H9 (cell line): ENCODE data around the gene ITGAX. TPM values are rescaled to one million over a fixed set of nuclear protein-coding genes. Genes with fewer than 3 reads are reported as not detected.

ENCODE experiments used
- DNase-seq: peaks from one replicate; pipeline ENCODE4 v3.0.0-alpha.2; 2017
- H2AFZ ChIP-seq: one replicate; pipeline ENCODE4 v1.6.1; 2013; ENCODE audit warnings: mild to moderate bottlenecking, low read length, control low read depth, moderate library complexity
- H2AK5ac ChIP-seq: 2 replicates; pipeline ENCODE4 v1.6.1; 2013; ENCODE audit warnings: low read length, control low read depth, mixed read lengths; ENCODE audit not compliant: insufficient read length
- H2BK120ac ChIP-seq: one replicate; pipeline ENCODE4 v1.6.1; 2013; ENCODE audit warnings: low read depth, mild to moderate bottlenecking, low read length, control low read depth, inconsistent platforms; ENCODE audit not compliant: poor library complexity, severe bottlenecking
- H2BK12ac ChIP-seq: 2 replicates; pipeline ENCODE4 v1.6.1; 2013; ENCODE audit warnings: low read length, control low read depth, mixed read lengths, low read depth; ENCODE audit not compliant: insufficient read length
- H2BK15ac ChIP-seq: 2 replicates; pipeline ENCODE4 v1.6.1; 2013; ENCODE audit warnings: low read depth, low read length, control low read depth
- H2BK20ac ChIP-seq: one replicate; pipeline ENCODE4 v1.6.1; 2013; ENCODE audit warnings: low read depth, mild to moderate bottlenecking, low read length, control low read depth, inconsistent platforms; ENCODE audit not compliant: poor library complexity, severe bottlenecking
- H2BK5ac ChIP-seq: 2 replicates; pipeline ENCODE4 v1.6.1; 2013; ENCODE audit warnings: low read length, control low read depth, mixed read lengths; ENCODE audit not compliant: insufficient read length
- H3K14ac ChIP-seq: 2 replicates; pipeline ENCODE4 v1.6.1; 2013; ENCODE audit warnings: low read length, control low read depth; ENCODE audit not compliant: insufficient read depth
- H3K18ac ChIP-seq: 2 replicates; pipeline ENCODE4 v1.6.1; 2013; ENCODE audit warnings: low read depth, mild to moderate bottlenecking, mixed read lengths, low read length, control low read depth; ENCODE audit not compliant: insufficient read length
- H3K23ac ChIP-seq: 2 replicates; pipeline ENCODE4 v1.6.1; 2013; ENCODE audit warnings: low read length, control low read depth, mixed read lengths, low read depth; ENCODE audit not compliant: insufficient read length
- H3K23me2 ChIP-seq: 2 replicates; pipeline ENCODE4 v1.6.1; 2013; ENCODE audit warnings: low read depth, mild to moderate bottlenecking, mixed read lengths, low read length, control low read depth; ENCODE audit not compliant: insufficient read length, poor library complexity, severe bottlenecking
- H3K27ac ChIP-seq: 2 replicates; pipeline ENCODE4 v1.5.1; 2013; ENCODE audit warnings: low read length, control low read depth, mixed read lengths, low read depth; ENCODE audit not compliant: insufficient read length
- H3K27me3 ChIP-seq: 2 replicates; pipeline ENCODE4 v1.6.1; 2013; ENCODE audit warnings: low read length, control low read depth, inconsistent platforms; ENCODE audit not compliant: insufficient read depth
- H3K4ac ChIP-seq: 2 replicates; pipeline ENCODE4 v1.6.1; 2013; ENCODE audit warnings: low read depth, mild to moderate bottlenecking, control low read depth, inconsistent platforms, low read length, moderate library complexity
- H3K4me1 ChIP-seq: 2 replicates; pipeline ENCODE4 v1.6.1; 2013; ENCODE audit warnings: low read length, control low read depth, inconsistent platforms; ENCODE audit not compliant: insufficient read depth
- H3K4me2 ChIP-seq: 2 replicates; pipeline ENCODE4 v1.6.1; 2013; ENCODE audit warnings: low read length, control low read depth, mixed read lengths; ENCODE audit not compliant: insufficient read length, insufficient read depth
- H3K56ac ChIP-seq: 2 replicates; pipeline ENCODE4 v1.6.1; 2013; ENCODE audit warnings: low read depth, mild to moderate bottlenecking, mixed read lengths, low read length, control low read depth; ENCODE audit not compliant: insufficient read length
- H3K79me1 ChIP-seq: 2 replicates; pipeline ENCODE4 v1.6.1; 2013; ENCODE audit warnings: low read depth, mild to moderate bottlenecking, moderate library complexity, low read length, control low read depth, inconsistent platforms; ENCODE audit not compliant: insufficient read depth, poor library complexity, severe bottlenecking
- H3K79me2 ChIP-seq: 2 replicates; pipeline ENCODE4 v1.6.1; 2013; ENCODE audit warnings: low read length, control low read depth, inconsistent platforms; ENCODE audit not compliant: insufficient read depth
- H3K9ac ChIP-seq: 2 replicates; pipeline ENCODE4 v1.6.1; 2013; ENCODE audit warnings: low read length, control low read depth, mixed read lengths; ENCODE audit not compliant: insufficient read length; ENCODE audit errors: extremely low read depth
- H3K9me3 ChIP-seq: one replicate; pipeline ENCODE4 v1.6.1; 2013; ENCODE audit warnings: low read depth, low read length, inconsistent platforms; ENCODE audit not compliant: control insufficient read depth
- H3T11ph ChIP-seq: one replicate; pipeline ENCODE4 v1.6.1; 2013; ENCODE audit warnings: mild to moderate bottlenecking, low read length, control low read depth, inconsistent platforms
- H4K20me1 ChIP-seq: one replicate; pipeline ENCODE4 v1.6.1; 2013; ENCODE audit not compliant: control insufficient read depth, insufficient read length, insufficient read depth
- H4K5ac ChIP-seq: 2 replicates; pipeline ENCODE4 v1.6.1; 2013; ENCODE audit warnings: low read depth, mild to moderate bottlenecking, mixed read lengths, low read length, control low read depth; ENCODE audit not compliant: insufficient read length
- H4K8ac ChIP-seq: replicated peaks from 2 replicates; pipeline ENCODE4 v1.6.1; 2013; ENCODE audit warnings: low read length, control low read depth, mixed read lengths, low read depth; ENCODE audit not compliant: insufficient read length
- H4K91ac ChIP-seq: 2 replicates; pipeline ENCODE4 v1.6.1; 2013; ENCODE audit warnings: low read depth, mild to moderate bottlenecking, moderate library complexity, mixed read lengths, low read length, control low read depth; ENCODE audit not compliant: insufficient read length
- H3K27ac Mint-ChIP-seq, 3 experiments: 2 replicates in 2 of 3; 3 replicates in 1 of 3; pipeline ENCODE4 v1.8.0; 2020 to 2021; ENCODE audit warnings: mixed read lengths in 3 of 3, mild to moderate bottlenecking in 1 of 3, moderate library complexity in 1 of 3
- H3K27me3 Mint-ChIP-seq: 2 replicates; pipeline ENCODE4 v1.8.0; 2021; ENCODE audit warnings: low read depth, mild to moderate bottlenecking, moderate library complexity, mixed read lengths
- H3K36me3 Mint-ChIP-seq, 3 experiments: 2 replicates in 2 of 3; 3 replicates in 1 of 3; pipeline ENCODE4 v1.8.0; 2020 to 2021; ENCODE audit warnings: low read depth in 3 of 3, mixed read lengths in 3 of 3; ENCODE audit not compliant: insufficient read depth in 1 of 3
- H3K4me1 Mint-ChIP-seq, 2 experiments: 2 replicates each; pipeline ENCODE4 v1.8.0; 2020; ENCODE audit warnings: mixed read lengths in 2 of 2
- H3K4me3 Mint-ChIP-seq, 2 experiments: 2 replicates in 1 of 2; 3 replicates in 1 of 2; pipeline ENCODE4 v1.8.0; 2020 to 2021; ENCODE audit warnings: mild to moderate bottlenecking in 2 of 2, mixed read lengths in 2 of 2, moderate library complexity in 1 of 2
- H3K9me3 Mint-ChIP-seq, 2 experiments: 2 replicates in 1 of 2; 3 replicates in 1 of 2; pipeline ENCODE4 v1.8.0; 2020; ENCODE audit warnings: mild to moderate bottlenecking in 2 of 2, mixed read lengths in 2 of 2, moderate library complexity in 1 of 2
- CTCF ChIP-seq: fragments of 200-600 bp; sonication (generic); conservative IDR thresholded peaks from 3 replicates; pipeline ENCODE4 v1.8.0; 2021; ENCODE audit warnings: antibody characterized with exemption, mild to moderate bottlenecking
- WGBS: extraction: QIAGEN DNeasy Blood & Tissue Kit; methylation state at CpG from one replicate; pipeline ENCODE4 v1.1.7; 2013; ENCODE audit warnings: missing lambda C conversion rate, low lambda C conversion rate, mixed read lengths; ENCODE audit not compliant: insufficient read length; ENCODE audit errors: extremely low coverage; 5-methylcytosine and 5-hydroxymethylcytosine counted together
- total RNA-seq: library from RNA; stranded (reverse); gene quantifications from 2 replicates; pipeline ENCODE4 v1.2.1, GENCODE V29; 2021

ITGAX gene
- total RNA-seq, 1 experiment from 2014 or later: 0.28 TPM

- Histone ChIP-seq H3K27ac (no peak overlapping the region), H2BK20ac (no peak overlapping the region), H3T11ph (no peak overlapping the region), H3K9ac (no peak overlapping the region), H3K4me2 (no peak overlapping the region), H4K8ac (no peak overlapping the region), H3K14ac (no peak overlapping the region), H2AFZ (no peak overlapping the region), H3K79me2 (no peaks in the 10 kb centered on the region), H2BK5ac (no peak overlapping the region), H4K20me1 (no peaks in the 10 kb centered on the region), H3K23ac (no peak overlapping the region), H3K4me1 (no peaks in the 10 kb centered on the region), H4K91ac (no peak overlapping the region), H2AK5ac (no peak overlapping the region), H3K23me2 (no peaks in the 10 kb centered on the region), H4K5ac (no peak overlapping the region), H3K4ac (no peak overlapping the region), H2BK12ac (no peak overlapping the region), H3K18ac (no peak overlapping the region), H2BK120ac (no peak overlapping the region), H3K56ac (no peak overlapping the region), H3K79me1 (no peaks in the 10 kb centered on the region), H3K27me3 (no peaks in the 10 kb centered on the region), H3K9me3 (no peaks in the 10 kb centered on the region), H2BK15ac (no peak overlapping the region)
- no peak for TF ChIP-seq CTCF
- no peak for DNase-seq
- peaks cover 17% of the 10 kb centered on the region for H3K27me3 Mint-ChIP-seq
- H3K9me3 Mint-ChIP-seq: peaks cover 7% of the 10 kb centered on the region in 2 experiments; a peak in 4 of 5 replicates
- no peaks in the 10 kb centered on the region for H3K36me3 Mint-ChIP-seq
- peak overlapping the region in 1 of 3 experiments; percentile 88; a peak in 1 of 7 replicates for H3K27ac Mint-ChIP-seq
- H3K4me1 Mint-ChIP-seq: peaks cover 0 to 3% of the 10 kb centered on the region in 2 experiments; a peak in 3 of 4 replicates
- no CpG with 5 or more reads among the region's 8 CpGs for WGBS
- no peak overlapping the region for H3K4me3 Mint-ChIP-seq
Observed at GRCh38 chr16:31376705-31377104, 21.7 kb downstream of the ITGAX start.
